Neural cell (in vitro differentiated cells): ENCODE measurements around the gene MRPS34. TPM values are rescaled to one million over a fixed set of nuclear protein-coding genes. Genes with fewer than 3 reads are reported as not detected.

Source experiments
- H2AFZ ChIP-seq: fragments of 200-600, 300-800 bp; sonication (generic), shearing (Covaris generic); 2 replicates; pipeline ENCODE4 v1.6.0; 2014; ENCODE audit warnings: low read depth, mild to moderate bottlenecking, antibody characterized with exemption, low read length, moderate library complexity
- H3F3A ChIP-seq: fragments of 200-600 bp; shearing (Covaris generic); 2 replicates; pipeline ENCODE4 v1.6.1; 2016; ENCODE audit warnings: mild to moderate bottlenecking, moderate library complexity, mixed read lengths, antibody characterized with exemption, low read length; ENCODE audit not compliant: insufficient read depth, poor library complexity, severe bottlenecking
- H3K27ac ChIP-seq: fragments of 200-600, 300-800 bp; sonication (generic), shearing (Covaris generic); 2 replicates; pipeline ENCODE4 v1.5.1; 2014; ENCODE audit warnings: mild to moderate bottlenecking, low read length, moderate library complexity
- H3K27me3 ChIP-seq: fragments of 300-800, 200-600 bp; sonication (generic), shearing (Covaris generic); 2 replicates; pipeline ENCODE4 v1.6.0; 2014; ENCODE audit warnings: mild to moderate bottlenecking, low read depth, low read length, moderate library complexity; ENCODE audit not compliant: insufficient read depth
- H3K36me3 ChIP-seq: fragments of 300-800, 200-600 bp; sonication (generic), shearing (Covaris generic); 2 replicates; pipeline ENCODE4 v1.5.1; 2014; ENCODE audit warnings: mild to moderate bottlenecking, antibody characterized with exemption, low read length, moderate library complexity; ENCODE audit not compliant: insufficient read depth
- H3K4me2 ChIP-seq: fragments of 300-800, 200-600 bp; sonication (generic), shearing (Covaris generic); 2 replicates; pipeline ENCODE4 v1.6.0; 2014; ENCODE audit warnings: mild to moderate bottlenecking, low read length
- H3K4me3 ChIP-seq: fragments of 300-800, 200-600 bp; sonication (generic), shearing (Covaris generic); 2 replicates; pipeline ENCODE4 v1.5.1; 2014; ENCODE audit warnings: mild to moderate bottlenecking, low read length, moderate library complexity
- H3K79me2 ChIP-seq: fragments of 200-600 bp; shearing (Covaris generic); replicated peaks from 2 replicates; pipeline ENCODE4 v1.6.0; 2014; ENCODE audit warnings: mild to moderate bottlenecking, low read length, moderate library complexity; ENCODE audit not compliant: insufficient read depth
- H3K9ac ChIP-seq: fragments of 300-800, 200-600 bp; sonication (generic), shearing (Covaris generic); 2 replicates; pipeline ENCODE4 v1.6.1; 2016; ENCODE audit warnings: mild to moderate bottlenecking, low read length, mixed read lengths
- H3K9me2 ChIP-seq: fragments of 200-600 bp; shearing (Covaris generic); 2 replicates; pipeline ENCODE4 v1.6.1; 2016; ENCODE audit warnings: mild to moderate bottlenecking, low read length, mixed read lengths; ENCODE audit not compliant: insufficient read depth
- H3K9me3 ChIP-seq: fragments of 200-600, 300-800 bp; sonication (generic), shearing (Covaris generic); 2 replicates; pipeline ENCODE4 v1.6.1; 2016; ENCODE audit warnings: mild to moderate bottlenecking, mixed run types, low read length, moderate library complexity, mixed read lengths
- H4K20me1 ChIP-seq: fragments of 200-600 bp; shearing (Covaris generic); 2 replicates; pipeline ENCODE4 v1.6.1; 2016; ENCODE audit warnings: mild to moderate bottlenecking, mixed run types; ENCODE audit not compliant: insufficient read depth
- CTCF ChIP-seq: fragments of 450-650 bp; IDR thresholded peaks from 2 replicates; pipeline ENCODE4 v1.5.1; 2014; ENCODE audit warnings: antibody characterized with exemption, mild to moderate bottlenecking, moderate library complexity; ENCODE audit not compliant: poor library complexity, severe bottlenecking
- EP300 ChIP-seq: fragments of 450-650 bp; conservative IDR thresholded peaks from 2 replicates; pipeline ENCODE4 v1.6.1; 2014; ENCODE audit warnings: antibody characterized with exemption, mild to moderate bottlenecking, moderate library complexity; ENCODE audit not compliant: poor library complexity, severe bottlenecking
- EZH2 ChIP-seq: fragments of 200-600, 300-800 bp; shearing (Covaris generic), sonication (generic); IDR thresholded peaks from 2 replicates; pipeline ENCODE4 v1.6.1; 2014; ENCODE audit warnings: antibody characterized with exemption, low read length, borderline replicate concordance, mild to moderate bottlenecking; ENCODE audit not compliant: insufficient read depth, poor library complexity, severe bottlenecking
- MXI1 ChIP-seq: fragments of 450-650 bp; conservative IDR thresholded peaks from 2 replicates; pipeline ENCODE4 v1.6.1; 2014; ENCODE audit warnings: antibody characterized with exemption, mild to moderate bottlenecking; ENCODE audit not compliant: poor library complexity, severe bottlenecking
- POLR2AphosphoS5 ChIP-seq: IDR thresholded peaks from 2 replicates; pipeline ENCODE4 v1.6.1; 2012
- RAD21 ChIP-seq: fragments of 450-650 bp; conservative IDR thresholded peaks from 2 replicates; pipeline ENCODE4 v1.6.1; 2014; ENCODE audit warnings: antibody characterized with exemption, mild to moderate bottlenecking, moderate library complexity
- REST ChIP-seq: IDR thresholded peaks from 2 replicates; pipeline ENCODE4 v1.6.1; 2012; ENCODE audit warnings: borderline replicate concordance
- SMC3 ChIP-seq: fragments of 450-650 bp; conservative IDR thresholded peaks from 2 replicates; pipeline ENCODE4 v1.6.1; 2014; ENCODE audit warnings: antibody characterized with exemption, mild to moderate bottlenecking, moderate library complexity; ENCODE audit not compliant: poor library complexity
- TAF1 ChIP-seq: IDR thresholded peaks from 2 replicates; pipeline ENCODE4 v1.6.1; 2012; ENCODE audit warnings: low read depth
- polyA plus RNA-seq: library from polyadenylated mRNA; depleted of rRNA; stranded (reverse); fragments of >200 nt; gene quantifications from 2 replicates; pipeline ENCODE4 v1.2.3, GENCODE V29; 2014

Gene MRPS34
- polyA plus RNA-seq, 1 donor from 2014 or later, result 113 TPM

GRCh38 chr16:1760911-1761310, 12.0 kb downstream of the MRPS34 start:
- no peaks in the 10 kb centered on the region for H3K79me2 ChIP-seq
- H2AFZ ChIP-seq, result no peak overlapping the region
- H3K4me3 ChIP-seq, result no peak overlapping the region
- H4K20me1 ChIP-seq, result no peaks in the 10 kb centered on the region
- H3K36me3 ChIP-seq, result no peaks in the 10 kb centered on the region
- no peaks in the 10 kb centered on the region for H3K9me3 ChIP-seq
- no peak overlapping the region for H3K27ac ChIP-seq
- H3K4me2 ChIP-seq, result no peak overlapping the region
- no peaks in the 10 kb centered on the region for H3K27me3 ChIP-seq
- TF ChIP-seq SMC3 (no peak), MXI1 (no peak), CTCF (no peak), TAF1 (no peak), EP300 (no peak), RAD21 (no peak), POLR2AphosphoS5 (no peak), REST (no peak), EZH2 (no peak)
- no peaks in the 10 kb centered on the region for H3F3A ChIP-seq
- no peaks in the 10 kb centered on the region for H3K9me2 ChIP-seq
- H3K9ac ChIP-seq, result no peak overlapping the region

- TF ChIP-seq TAF1, result no peak
- TF ChIP-seq POLR2AphosphoS5, result no peak
- no peak for TF ChIP-seq MXI1
- TF ChIP-seq REST, result no peak
- no peak for TF ChIP-seq CTCF
- TF ChIP-seq RAD21, result no peak
- TF ChIP-seq EP300, result no peak
- TF ChIP-seq SMC3, result no peak
- TF ChIP-seq EZH2, result no peak
- Histone ChIP-seq H3K9ac (no peak overlapping the region), H3K79me2 (no peaks in the 10 kb centered on the region), H3K36me3 (no peaks in the 10 kb centered on the region), H3K4me2 (no peak overlapping the region), H3K27ac (no peak overlapping the region), H3K9me3 (no peaks in the 10 kb centered on the region), H3K9me2 (no peaks in the 10 kb centered on the region), H3K4me3 (no peak overlapping the region), H3F3A (no peaks in the 10 kb centered on the region), H3K27me3 (no peaks in the 10 kb centered on the region), H4K20me1 (no peaks in the 10 kb centered on the region), H2AFZ (no peak overlapping the region)
These were observed 13.4 kb downstream of the MRPS34 start for GRCh38 chr16:1759511-1759910.
